Kidney (tissue), 14 donors: ENCODE results near the gene ADAT1. TPM values are rescaled to one million over a fixed set of nuclear protein-coding genes. Genes with fewer than 3 reads are reported as not detected.

Experiments used
- DNase-seq, 5 donors: peaks; one replicate each; pipeline ENCODE4 v3.0.0-alpha.2; 2013 to 2020
- FAIRE-seq: peaks from 2 replicates; lab custom pipeline; 2012; peaks lifted over from hg19 to GRCh38; lab: Jason Lieb, UNC
- H3K27ac ChIP-seq, 2 donors: one replicate each; pipeline ENCODE4 v1.7.0; 2013; ENCODE audit warnings: low read depth in 2 of 2, low read length in 2 of 2, inconsistent platforms in 1 of 2
- H3K27me3 ChIP-seq: one replicate; pipeline ENCODE4 v1.7.1; 2013; ENCODE audit warnings: low read length, inconsistent platforms; ENCODE audit not compliant: control insufficient read depth, insufficient read depth
- H3K36me3 ChIP-seq, 3 donors: one replicate each; pipeline versions ENCODE4 v1.7.0 to v1.7.1; 2013; ENCODE audit warnings: low read length in 3 of 3, control low read depth in 1 of 3, inconsistent platforms in 1 of 3; ENCODE audit not compliant: insufficient read depth in 3 of 3, control insufficient read depth in 2 of 3
- H3K4me1 ChIP-seq, 3 donors: one replicate each; pipeline versions ENCODE4 v1.7.0 to v1.7.1; 2013; ENCODE audit warnings: low read length in 3 of 3, inconsistent platforms in 1 of 3, low read depth in 1 of 3; ENCODE audit not compliant: control insufficient read depth in 2 of 3, insufficient read depth in 2 of 3
- H3K4me3 ChIP-seq, 3 donors: one replicate each; pipeline versions ENCODE4 v1.7.0 to v1.8.1; 2013; ENCODE audit warnings: low read length in 3 of 3, control low read depth in 1 of 3, inconsistent platforms in 1 of 3
- H3K9ac ChIP-seq, 3 donors: one replicate each; pipeline versions ENCODE4 v1.7.0 to v1.7.1; 2013; ENCODE audit warnings: low read length in 3 of 3, control low read depth in 1 of 3, inconsistent platforms in 1 of 3
- H3K9me3 ChIP-seq, 3 donors: one replicate each; pipeline versions ENCODE4 v1.7.0 to v1.7.1; 2013; ENCODE audit warnings: low read length in 3 of 3, control low read depth in 1 of 3, inconsistent platforms in 1 of 3; ENCODE audit not compliant: control insufficient read depth in 2 of 3, insufficient read depth in 1 of 3
- intact Hi-C: fragments of 100-400 bp; cut with DNase I; formaldehyde crosslinking; loops from one replicate; pipeline ENCODE4 v1.11.1; 2022
- polyA plus RNA-seq: library from polyadenylated mRNA; stranded (reverse); fragments of 350-450 nt; fragmentation: Illumina TruSeq; extraction: RNeasy Lipid Tissue Mini Kit (QIAGEN cat#74804); gene quantifications from one replicate; pipeline ENCODE4 v1.2.3, GENCODE V29; 2014; ENCODE audit warnings: low read depth, low replicate concordance; ENCODE audit not compliant: insufficient read depth
- total RNA-seq: library from RNA; stranded (reverse); fragmentation: NEBNext Ultra II Directional; extraction: Animal tissue kit (Norgen Biotek cat#: 25700); gene quantifications from one replicate; pipeline ENCODE4 v1.2.1, GENCODE V29; 2021
- TF ChIP-seq, protein P1 (sequence below): IDR thresholded peaks from 3 replicates; pipeline ENCODE4 v1.5.1; 2012; ENCODE audit warnings: mild to moderate bottlenecking, moderate library complexity, borderline replicate concordance; ENCODE audit not compliant: insufficient read depth; ENCODE audit errors: extremely low read depth
- donor health status: control.
- donor health status: control.
- donor health status: control.
- donor health status: control.
- donor health status: control.
- donor health status: DM: yes; HTN: yes; CAD: no.
- donor health status: Normal renal cell carcinoma (clear cell type).

Gene ADAT1
- total and polyA plus RNA-seq, 2 donors from 2014 or later, result 24.4 to 56.5 TPM

DNA sequence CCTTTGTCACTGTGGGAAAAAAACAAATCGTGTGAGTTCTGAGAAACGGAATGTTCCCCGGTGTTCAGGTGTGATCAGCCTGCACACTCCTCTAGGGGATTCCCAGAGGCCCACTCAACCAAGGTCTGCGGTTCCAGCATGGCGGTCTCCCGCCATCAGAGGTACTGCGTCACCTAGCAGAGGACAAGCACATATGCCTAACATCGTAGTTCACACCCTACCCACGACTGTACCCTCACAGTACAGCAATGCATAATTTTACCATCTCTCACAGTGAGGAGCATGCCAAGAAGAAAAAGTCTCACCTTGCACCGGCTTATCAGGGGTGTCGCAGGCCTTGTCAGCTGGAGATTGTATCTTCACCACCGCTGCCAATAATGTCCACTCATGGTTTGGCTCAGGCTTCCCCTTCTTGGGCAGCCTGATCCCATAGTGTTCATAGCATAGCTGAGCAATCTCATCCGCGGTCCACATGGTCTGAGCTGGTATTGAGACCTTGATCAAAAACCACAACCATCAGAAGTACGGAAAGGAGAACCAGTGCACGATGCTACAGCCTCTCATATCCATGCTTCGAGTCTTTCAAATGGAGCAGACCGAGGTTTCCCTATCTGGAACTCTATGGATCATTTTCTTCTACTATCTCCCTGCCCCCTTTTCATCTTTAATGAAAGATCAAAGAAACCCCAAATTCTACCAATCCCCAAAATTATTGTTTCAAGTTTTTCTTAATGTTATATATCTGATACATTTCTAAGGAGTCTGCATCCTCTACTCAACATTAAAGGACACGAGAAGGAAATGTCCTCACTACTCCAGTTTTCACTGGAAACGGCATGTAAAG is 2.5 kb downstream of the ADAT1 start:
- no peak overlapping the region for H3K4me3 ChIP-seq
- no peak overlapping the region for H3K27ac ChIP-seq
- DNase-seq, result no peak
- TF ChIP-seq, protein P1, sequence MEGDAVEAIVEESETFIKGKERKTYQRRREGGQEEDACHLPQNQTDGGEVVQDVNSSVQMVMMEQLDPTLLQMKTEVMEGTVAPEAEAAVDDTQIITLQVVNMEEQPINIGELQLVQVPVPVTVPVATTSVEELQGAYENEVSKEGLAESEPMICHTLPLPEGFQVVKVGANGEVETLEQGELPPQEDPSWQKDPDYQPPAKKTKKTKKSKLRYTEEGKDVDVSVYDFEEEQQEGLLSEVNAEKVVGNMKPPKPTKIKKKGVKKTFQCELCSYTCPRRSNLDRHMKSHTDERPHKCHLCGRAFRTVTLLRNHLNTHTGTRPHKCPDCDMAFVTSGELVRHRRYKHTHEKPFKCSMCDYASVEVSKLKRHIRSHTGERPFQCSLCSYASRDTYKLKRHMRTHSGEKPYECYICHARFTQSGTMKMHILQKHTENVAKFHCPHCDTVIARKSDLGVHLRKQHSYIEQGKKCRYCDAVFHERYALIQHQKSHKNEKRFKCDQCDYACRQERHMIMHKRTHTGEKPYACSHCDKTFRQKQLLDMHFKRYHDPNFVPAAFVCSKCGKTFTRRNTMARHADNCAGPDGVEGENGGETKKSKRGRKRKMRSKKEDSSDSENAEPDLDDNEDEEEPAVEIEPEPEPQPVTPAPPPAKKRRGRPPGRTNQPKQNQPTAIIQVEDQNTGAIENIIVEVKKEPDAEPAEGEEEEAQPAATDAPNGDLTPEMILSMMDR, result no peak
- FAIRE-seq, result no peak
- no peaks in the 10 kb centered on the region for H3K27me3 ChIP-seq
- no peak overlapping the region for H3K9ac ChIP-seq
- peaks cover 0 to 6% (median 3%) of the 10 kb centered on the region in 3 donors for H3K4me1 ChIP-seq
- H3K36me3 ChIP-seq, result peaks cover 5 to 17% (median 14%) of the 10 kb centered on the region in 3 donors
- intact Hi-C loops, result no loop called here
- H3K9me3 ChIP-seq, result no peaks in the 10 kb centered on the region

GRCh38 chr16:75618780-75619179 is 4.3 kb downstream of the ADAT1 start:
- H3K27ac ChIP-seq, result no peak overlapping the region
- DNase-seq, result no peak
- FAIRE-seq, result no peak
- intact Hi-C loops, result no loop called here
- no peaks in the 10 kb centered on the region for H3K9me3 ChIP-seq
- H3K27me3 ChIP-seq, result no peaks in the 10 kb centered on the region
- peaks cover 0 to 6% (median 3%) of the 10 kb centered on the region in 3 donors for H3K4me1 ChIP-seq
- H3K9ac ChIP-seq, result no peak overlapping the region
- no peak overlapping the region for H3K4me3 ChIP-seq
- TF ChIP-seq, protein P1, result no peak
- H3K36me3 ChIP-seq, result peaks cover 5 to 20% (median 17%) of the 10 kb centered on the region in 3 donors

DNA sequence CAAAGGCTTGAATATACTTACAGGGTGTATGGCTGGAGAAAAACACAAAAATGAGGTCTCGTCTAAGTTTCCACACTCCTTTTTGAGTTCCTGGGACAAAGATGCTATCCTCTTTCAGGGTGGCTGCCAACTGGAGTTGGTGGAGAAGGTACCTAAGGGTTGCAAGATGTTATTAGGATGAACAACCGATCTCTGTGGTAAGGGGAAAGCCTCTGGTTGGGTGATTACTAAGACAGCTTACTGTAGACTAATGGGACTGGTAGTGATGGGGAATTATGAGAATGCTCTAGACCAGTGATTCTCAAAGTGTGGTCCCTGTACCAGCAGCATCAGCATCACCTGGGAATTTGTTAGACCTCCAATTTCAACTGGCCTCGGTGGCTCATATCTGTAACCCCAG is 6.0 kb downstream of the ADAT1 start:
- Histone ChIP-seq H3K27ac (no peak overlapping the region), H3K4me3 (no peak overlapping the region), H3K9me3 (no peaks in the 10 kb centered on the region), H3K4me1 (peaks cover 0 to 2% (median under 1%) of the 10 kb centered on the region in 3 donors), H3K36me3 (peaks cover 5 to 31% (median 23%) of the 10 kb centered on the region in 3 donors), H3K27me3 (no peaks in the 10 kb centered on the region), H3K9ac (no peak overlapping the region)
- DNase-seq, result no peak
- FAIRE-seq, result no peak
- TF ChIP-seq, protein P1, result no peak
- intact Hi-C loops, result no loop called here
